Chondrocyte (in vitro differentiated cells): ENCODE measurements around the gene COPE. TPM values are rescaled to one million over a fixed set of nuclear protein-coding genes. Genes with fewer than 3 reads are reported as not detected.

Experiments
- DNase-seq: peaks from one replicate; pipeline ENCODE4 v3.0.0; 2021; ENCODE audit warnings: mixed read lengths, low spot score
- H3K27ac Mint-ChIP-seq: one replicate; pipeline ENCODE4 v1.8.0; 2021; ENCODE audit warnings: mild to moderate bottlenecking, moderate library complexity, mixed read lengths; ENCODE audit not compliant: unreplicated experiment
- H3K27me3 Mint-ChIP-seq: 2 replicates; pipeline ENCODE4 v1.8.0; 2021; ENCODE audit warnings: low read depth, mixed read lengths
- H3K36me3 Mint-ChIP-seq: 2 replicates; pipeline ENCODE4 v1.8.0; 2021; ENCODE audit warnings: low read depth, mixed read lengths
- H3K4me1 Mint-ChIP-seq: 2 replicates; pipeline ENCODE4 v1.8.0; 2021; ENCODE audit warnings: low read depth, mild to moderate bottlenecking, mixed read lengths
- H3K4me3 Mint-ChIP-seq: one replicate; pipeline ENCODE4 v1.8.0; 2021; ENCODE audit warnings: mild to moderate bottlenecking, moderate library complexity, mixed read lengths; ENCODE audit not compliant: unreplicated experiment
- H3K9me3 Mint-ChIP-seq: 2 replicates; pipeline ENCODE4 v1.8.0; 2021; ENCODE audit warnings: low read depth, mixed read lengths
- total RNA-seq: library from RNA; stranded (reverse); gene quantifications from 3 replicates; pipeline ENCODE4 v1.2.1, GENCODE V29; 2021
- TF ChIP-seq, protein P1 (sequence below): fragments of 200-600 bp; sonication (generic); IDR thresholded peaks from 2 replicates; pipeline ENCODE4 v1.5.0; 2021; ENCODE audit warnings: antibody characterized with exemption, mild to moderate bottlenecking, moderate library complexity

COPE gene
- total RNA-seq, 1 donor from 2014 or later, result 175 TPM

DNA sequence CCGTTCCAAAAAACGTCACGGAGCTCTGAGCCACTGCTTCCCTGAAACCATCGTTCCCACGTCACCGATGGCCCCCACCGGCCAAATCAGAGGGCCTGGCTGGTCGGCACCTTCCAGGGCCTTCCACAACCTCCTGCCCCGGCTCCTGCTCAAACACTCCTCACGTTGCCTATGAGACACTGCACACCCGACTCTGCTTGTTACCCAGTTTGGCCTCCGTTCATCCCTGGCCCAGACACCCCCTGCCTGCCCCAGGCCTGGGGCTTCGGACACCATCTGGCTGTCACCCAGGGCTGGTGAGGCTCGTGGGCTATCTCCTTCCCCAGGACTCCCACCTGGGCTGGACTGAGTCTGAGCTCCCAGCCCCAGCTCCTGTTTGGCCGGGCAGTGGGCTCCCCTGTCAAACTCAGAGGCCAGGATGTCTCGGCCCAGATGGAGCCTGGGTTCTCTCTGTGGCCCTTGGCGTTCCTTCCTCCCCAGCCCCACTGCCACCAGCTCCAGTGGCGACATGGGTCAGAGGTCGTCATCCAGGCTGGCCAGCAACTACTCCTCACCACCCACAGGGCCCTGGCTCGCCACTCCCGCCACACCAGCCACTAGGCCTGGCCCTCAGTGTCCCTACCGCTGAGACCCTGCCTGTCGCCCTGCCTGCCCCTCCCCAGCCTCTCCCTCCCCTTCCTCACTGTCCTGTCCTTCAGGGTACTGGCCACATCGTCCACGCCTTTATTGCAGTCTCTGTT is 41.0 kb downstream of the COPE start:
- no peaks in the 10 kb centered on the region for H3K4me1 Mint-ChIP-seq
- TF ChIP-seq, protein P1, sequence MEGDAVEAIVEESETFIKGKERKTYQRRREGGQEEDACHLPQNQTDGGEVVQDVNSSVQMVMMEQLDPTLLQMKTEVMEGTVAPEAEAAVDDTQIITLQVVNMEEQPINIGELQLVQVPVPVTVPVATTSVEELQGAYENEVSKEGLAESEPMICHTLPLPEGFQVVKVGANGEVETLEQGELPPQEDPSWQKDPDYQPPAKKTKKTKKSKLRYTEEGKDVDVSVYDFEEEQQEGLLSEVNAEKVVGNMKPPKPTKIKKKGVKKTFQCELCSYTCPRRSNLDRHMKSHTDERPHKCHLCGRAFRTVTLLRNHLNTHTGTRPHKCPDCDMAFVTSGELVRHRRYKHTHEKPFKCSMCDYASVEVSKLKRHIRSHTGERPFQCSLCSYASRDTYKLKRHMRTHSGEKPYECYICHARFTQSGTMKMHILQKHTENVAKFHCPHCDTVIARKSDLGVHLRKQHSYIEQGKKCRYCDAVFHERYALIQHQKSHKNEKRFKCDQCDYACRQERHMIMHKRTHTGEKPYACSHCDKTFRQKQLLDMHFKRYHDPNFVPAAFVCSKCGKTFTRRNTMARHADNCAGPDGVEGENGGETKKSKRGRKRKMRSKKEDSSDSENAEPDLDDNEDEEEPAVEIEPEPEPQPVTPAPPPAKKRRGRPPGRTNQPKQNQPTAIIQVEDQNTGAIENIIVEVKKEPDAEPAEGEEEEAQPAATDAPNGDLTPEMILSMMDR, result no peak
- no peak overlapping the region for H3K4me3 Mint-ChIP-seq
- peaks cover 24% of the 10 kb centered on the region for H3K36me3 Mint-ChIP-seq
- no peak overlapping the region for H3K27ac Mint-ChIP-seq
- no peaks in the 10 kb centered on the region for H3K27me3 Mint-ChIP-seq
- peaks cover 6% of the 10 kb centered on the region for H3K9me3 Mint-ChIP-seq
- peak; percentile 79 for DNase-seq

DNA sequence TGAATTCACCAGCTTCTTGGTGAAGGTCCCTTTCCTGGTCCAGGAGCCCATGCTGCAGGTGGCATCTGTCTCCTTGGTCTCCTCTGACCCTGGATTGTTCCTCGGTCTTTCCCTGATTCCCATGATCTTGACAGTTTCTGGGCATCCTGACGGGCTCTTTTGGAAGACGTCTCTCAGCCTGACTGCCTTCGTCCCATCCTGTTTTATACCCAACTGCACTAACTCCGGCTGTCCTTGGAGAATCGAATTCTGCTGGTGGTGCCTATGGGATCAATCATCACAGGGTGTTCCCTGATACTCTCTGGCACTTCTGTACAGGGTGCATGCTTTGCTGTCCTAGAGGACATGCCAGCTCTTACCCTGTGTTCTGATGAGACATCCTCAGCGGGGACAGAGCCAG is 42.3 kb downstream of the COPE start:
- no peak for DNase-seq
- H3K36me3 Mint-ChIP-seq, result peaks cover 27% of the 10 kb centered on the region
- H3K9me3 Mint-ChIP-seq, result peaks cover 6% of the 10 kb centered on the region
- no peaks in the 10 kb centered on the region for H3K27me3 Mint-ChIP-seq
- no peak overlapping the region for H3K4me3 Mint-ChIP-seq
- no peak overlapping the region for H3K27ac Mint-ChIP-seq
- TF ChIP-seq, protein P1, result no peak
- H3K4me1 Mint-ChIP-seq, result no peaks in the 10 kb centered on the region

DNA sequence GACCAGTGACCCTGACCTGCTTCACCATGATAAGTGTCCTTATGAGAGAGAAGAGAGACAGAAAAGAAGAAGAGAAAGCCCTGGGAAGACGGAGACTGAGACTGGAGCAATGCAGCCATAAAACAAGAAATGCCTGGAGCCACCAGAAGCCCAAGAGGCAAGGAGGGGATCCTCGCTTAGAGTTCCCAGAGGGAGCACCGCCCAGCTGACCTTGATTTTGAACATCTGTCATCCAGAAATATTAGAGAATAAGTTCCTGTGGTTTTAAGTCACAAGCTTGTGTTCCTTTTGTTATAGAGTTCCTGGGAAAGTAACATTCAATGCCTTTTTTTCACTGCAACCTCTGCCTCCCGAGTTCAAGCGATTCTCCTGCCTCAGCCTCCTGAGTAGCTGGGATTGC is 43.5 kb downstream of the COPE start:
- peaks cover 6% of the 10 kb centered on the region for H3K9me3 Mint-ChIP-seq
- no peak for DNase-seq
- H3K36me3 Mint-ChIP-seq, result peaks cover 28% of the 10 kb centered on the region
- no peaks in the 10 kb centered on the region for H3K27me3 Mint-ChIP-seq
- H3K4me1 Mint-ChIP-seq, result no peaks in the 10 kb centered on the region
- no peak overlapping the region for H3K27ac Mint-ChIP-seq
- TF ChIP-seq, protein P1, result no peak
- H3K4me3 Mint-ChIP-seq, result no peak overlapping the region

DNA sequence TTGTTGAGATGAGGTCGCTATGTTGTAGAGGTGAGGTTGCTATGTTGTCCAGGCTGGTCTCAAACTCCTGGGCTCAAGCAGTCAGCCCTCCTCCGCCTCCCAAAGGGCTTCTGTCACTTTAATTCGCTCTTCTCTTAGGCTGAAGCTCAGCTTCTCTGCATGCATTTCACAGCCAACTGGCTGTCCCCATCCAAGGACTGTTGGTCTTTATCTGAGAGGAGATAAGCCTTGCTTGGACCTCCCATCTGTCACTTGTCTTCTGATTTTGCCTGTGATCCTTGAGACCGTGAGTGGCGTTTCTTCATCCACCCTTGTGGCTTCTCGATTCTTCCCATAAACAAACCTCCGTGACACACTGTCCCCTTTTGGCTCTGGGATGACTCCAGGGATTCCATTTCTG is 47.6 kb downstream of the COPE start:
- Mint-ChIP-seq H3K27ac (no peak overlapping the region), H3K27me3 (no peaks in the 10 kb centered on the region), H3K4me3 (no peak overlapping the region), H3K4me1 (no peaks in the 10 kb centered on the region), H3K36me3 (peaks cover 18% of the 10 kb centered on the region), H3K9me3 (no peaks in the 10 kb centered on the region)
- TF ChIP-seq, protein P1, result no peak
- DNase-seq, result no peak

DNA sequence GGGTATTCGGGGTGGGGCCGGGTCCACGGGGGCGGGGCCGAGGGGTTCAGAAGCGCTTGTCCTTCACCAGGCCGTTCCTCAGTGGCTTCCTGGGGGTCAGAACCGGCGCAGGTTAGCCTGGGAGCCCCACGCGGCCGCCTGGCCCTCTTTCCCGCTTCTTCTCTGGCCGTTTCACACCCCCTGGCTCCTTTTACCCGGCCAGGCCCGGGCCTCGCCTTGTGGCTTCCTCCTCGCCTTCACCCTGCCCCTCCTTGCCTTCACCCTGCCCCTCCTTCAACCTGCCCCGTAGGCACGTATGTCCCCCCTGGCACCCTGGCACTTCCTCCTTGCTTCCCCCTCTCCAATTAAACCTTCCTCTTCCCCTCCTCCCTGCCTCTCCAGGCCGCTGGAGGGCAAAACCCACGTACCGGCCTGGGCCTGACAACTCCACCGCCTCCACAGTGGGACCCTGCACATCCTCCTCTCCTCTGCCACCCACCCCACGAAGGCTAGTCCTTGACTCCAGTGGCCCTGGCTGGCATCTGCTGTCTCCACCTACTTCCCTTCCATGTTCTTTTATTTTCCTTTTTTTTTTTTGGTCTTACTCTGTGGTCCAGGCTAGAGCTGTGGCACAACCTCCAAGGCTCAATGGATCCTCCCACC is 48.5 kb downstream of the COPE start:
- Mint-ChIP-seq H3K9me3 (no peaks in the 10 kb centered on the region), H3K4me3 (no peak overlapping the region), H3K27ac (no peak overlapping the region), H3K36me3 (peaks cover 20% of the 10 kb centered on the region), H3K27me3 (no peaks in the 10 kb centered on the region), H3K4me1 (no peaks in the 10 kb centered on the region)
- DNase-seq, result no peak
- TF ChIP-seq, protein P1, result no peak
